ENCODE data around the gene PTTG1.

DNA sequence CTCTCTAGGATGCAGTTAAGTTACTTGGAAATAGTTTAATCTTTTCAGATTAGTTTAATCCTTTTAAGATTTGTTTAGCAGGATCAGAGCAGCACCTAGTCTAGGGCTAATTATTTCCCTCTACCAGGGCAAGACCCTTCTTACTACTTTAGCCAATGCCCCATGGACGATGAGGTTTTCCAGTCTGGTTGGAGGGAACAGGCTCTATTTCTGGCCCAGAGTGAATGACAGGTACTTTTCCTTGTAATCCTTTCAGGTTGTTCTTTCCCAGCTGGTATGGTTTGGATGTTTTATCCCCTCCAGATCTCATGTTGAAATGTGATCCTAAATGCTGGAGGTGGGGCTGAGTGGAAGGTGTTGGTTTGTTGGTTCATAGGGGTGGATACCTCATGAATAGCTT lies 27.2 kb downstream of the PTTG1 start:
- TF ChIP-seq EZH2 (IDR thresholded peaks at IDR 0.05; ENCODE audit: low read length, unreplicated experiment) (no peak), EZH2phosphoT487 (IDR thresholded peaks at IDR 0.05; ENCODE audit: borderline replicate concordance, low read length) (no peak)
- TF ChIP-seq, protein P1, sequence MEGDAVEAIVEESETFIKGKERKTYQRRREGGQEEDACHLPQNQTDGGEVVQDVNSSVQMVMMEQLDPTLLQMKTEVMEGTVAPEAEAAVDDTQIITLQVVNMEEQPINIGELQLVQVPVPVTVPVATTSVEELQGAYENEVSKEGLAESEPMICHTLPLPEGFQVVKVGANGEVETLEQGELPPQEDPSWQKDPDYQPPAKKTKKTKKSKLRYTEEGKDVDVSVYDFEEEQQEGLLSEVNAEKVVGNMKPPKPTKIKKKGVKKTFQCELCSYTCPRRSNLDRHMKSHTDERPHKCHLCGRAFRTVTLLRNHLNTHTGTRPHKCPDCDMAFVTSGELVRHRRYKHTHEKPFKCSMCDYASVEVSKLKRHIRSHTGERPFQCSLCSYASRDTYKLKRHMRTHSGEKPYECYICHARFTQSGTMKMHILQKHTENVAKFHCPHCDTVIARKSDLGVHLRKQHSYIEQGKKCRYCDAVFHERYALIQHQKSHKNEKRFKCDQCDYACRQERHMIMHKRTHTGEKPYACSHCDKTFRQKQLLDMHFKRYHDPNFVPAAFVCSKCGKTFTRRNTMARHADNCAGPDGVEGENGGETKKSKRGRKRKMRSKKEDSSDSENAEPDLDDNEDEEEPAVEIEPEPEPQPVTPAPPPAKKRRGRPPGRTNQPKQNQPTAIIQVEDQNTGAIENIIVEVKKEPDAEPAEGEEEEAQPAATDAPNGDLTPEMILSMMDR (conservative IDR thresholded peaks at IDR 0.05; ENCODE audit: low read depth, low read length) = no peak

All from PC-3 (cell line).